C1 segment of cervical spinal cord (tissue), 14 donors: ENCODE data around the gene SSBP3.

Experiments used
- DNase-seq, 14 donors: peaks; one replicate each; lab custom pipeline; 2025; lab: John Stamatoyannopoulos, UW

The SSBP3 gene

DNA sequence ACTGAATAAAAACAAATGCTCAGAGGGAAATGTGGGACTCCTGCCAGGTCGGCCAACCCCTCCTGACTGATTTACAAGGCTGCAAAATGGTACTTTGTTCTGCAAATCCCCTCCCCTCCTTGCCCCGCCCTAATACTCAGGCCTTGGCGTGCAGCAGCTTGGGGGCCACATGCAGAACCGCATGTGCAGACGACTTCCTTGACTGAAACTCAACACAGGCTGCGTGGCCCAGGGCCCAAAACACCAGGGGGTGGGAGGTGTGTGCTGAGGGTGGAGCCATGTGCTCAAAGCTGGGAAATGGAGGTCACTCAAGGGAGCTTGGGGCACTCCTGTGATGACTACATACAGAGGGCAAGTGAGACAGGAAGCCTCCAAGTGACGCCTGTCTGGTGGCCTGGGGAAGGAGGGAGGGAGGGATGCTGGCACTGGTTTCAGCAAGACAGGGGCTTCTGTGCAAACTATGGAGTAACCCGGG is 119.0 kb downstream of the SSBP3 start:
- peak in 10 of 14 donors; percentile 16 to 68 (median 25) for DNase-seq

DNA sequence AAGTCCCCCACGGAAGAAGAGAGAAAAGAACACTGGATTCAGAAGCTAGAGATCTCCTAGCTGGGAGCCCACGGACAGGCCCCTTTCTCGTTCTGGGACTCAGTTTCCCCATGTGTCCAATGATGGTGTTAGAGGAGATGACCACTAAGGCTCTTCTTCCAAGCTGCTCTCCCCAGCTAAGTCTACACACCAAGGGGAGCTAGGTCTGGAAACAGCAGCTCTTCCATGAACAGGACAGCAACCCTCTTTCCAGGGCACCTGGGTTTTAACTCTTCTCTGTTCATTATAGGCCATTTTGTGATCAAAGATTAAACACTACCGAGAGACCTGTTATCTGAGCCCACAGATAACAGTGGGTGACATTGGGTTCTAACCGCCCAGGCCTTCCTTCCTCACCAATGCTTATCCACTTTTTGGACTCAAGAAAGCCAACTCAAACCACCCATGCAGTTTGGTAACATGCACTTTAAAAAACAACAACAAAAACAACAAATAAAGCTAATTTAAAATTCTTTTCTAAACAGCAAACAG is 120.3 kb downstream of the SSBP3 start:
- DNase-seq: no peak

DNA sequence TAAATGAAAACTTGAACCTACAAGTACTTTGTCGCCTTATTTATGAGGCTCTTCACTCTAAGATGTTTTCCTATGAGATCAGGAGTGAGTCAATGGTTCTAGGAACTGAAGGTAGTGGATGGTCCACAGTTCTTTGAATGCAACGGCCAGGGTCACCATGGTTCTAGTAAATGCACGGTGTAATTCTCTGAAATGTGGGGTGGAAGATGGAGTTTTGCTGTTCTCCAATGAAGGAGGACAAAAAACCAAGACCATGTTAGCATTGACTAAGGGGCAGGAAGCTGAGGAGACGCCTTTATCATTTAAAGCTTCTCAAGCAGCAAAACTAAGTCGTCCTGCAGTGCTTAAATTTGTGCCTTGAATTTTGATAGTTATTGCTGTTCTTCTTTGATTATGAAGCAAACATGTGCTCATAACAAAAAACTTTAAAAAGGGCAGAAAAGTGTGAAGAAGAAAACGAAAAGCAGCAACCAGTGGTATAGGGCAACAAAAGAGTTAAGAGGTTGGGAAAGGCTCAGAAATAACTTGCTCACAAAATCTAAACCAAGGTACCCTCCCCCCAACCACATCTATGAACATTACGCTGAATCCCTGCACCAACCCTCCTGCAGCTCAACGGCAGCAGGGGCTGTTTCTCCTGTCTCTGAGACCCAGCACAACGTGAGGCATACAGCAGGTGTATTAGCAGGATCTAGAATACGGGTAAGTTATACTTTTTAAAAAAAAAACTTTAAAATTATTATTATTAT is 121.2 kb downstream of the SSBP3 start:
- no peak for DNase-seq

DNA sequence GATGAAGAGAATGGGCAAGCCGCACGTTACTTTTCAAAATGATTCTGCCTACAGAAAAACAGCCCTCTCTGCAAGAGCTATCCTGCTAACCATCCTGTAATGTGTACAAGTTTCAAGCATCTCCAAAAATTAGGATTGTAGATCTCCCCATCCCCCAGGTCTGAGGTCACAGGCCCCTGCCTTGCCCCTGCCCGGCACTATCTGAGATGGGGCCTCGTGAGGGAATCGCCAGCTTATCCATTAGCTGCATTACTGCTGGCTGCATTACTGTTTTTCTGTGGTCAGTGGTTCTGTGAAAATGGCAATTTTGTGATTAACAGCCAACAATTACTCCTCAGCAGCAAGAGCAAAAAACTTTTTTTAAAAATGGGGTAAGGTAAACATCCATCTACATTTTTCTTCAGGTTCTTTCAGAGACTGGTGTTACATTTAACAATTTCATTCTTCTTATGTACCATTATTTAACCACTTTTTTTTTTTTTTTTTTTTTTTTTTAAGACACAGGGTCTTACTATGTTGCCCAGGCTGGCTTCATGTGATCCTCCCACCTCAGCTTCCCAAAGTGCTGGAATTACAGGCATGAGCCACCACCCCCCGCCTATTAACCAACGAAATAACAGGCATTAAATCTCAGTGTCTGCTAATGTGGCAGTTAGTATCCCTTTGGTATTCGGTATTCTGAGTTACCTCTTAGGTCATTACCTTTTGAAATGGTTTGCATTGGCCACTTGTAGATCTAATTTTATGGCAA is 122.4 kb downstream of the SSBP3 start:
- no peak for DNase-seq

DNA sequence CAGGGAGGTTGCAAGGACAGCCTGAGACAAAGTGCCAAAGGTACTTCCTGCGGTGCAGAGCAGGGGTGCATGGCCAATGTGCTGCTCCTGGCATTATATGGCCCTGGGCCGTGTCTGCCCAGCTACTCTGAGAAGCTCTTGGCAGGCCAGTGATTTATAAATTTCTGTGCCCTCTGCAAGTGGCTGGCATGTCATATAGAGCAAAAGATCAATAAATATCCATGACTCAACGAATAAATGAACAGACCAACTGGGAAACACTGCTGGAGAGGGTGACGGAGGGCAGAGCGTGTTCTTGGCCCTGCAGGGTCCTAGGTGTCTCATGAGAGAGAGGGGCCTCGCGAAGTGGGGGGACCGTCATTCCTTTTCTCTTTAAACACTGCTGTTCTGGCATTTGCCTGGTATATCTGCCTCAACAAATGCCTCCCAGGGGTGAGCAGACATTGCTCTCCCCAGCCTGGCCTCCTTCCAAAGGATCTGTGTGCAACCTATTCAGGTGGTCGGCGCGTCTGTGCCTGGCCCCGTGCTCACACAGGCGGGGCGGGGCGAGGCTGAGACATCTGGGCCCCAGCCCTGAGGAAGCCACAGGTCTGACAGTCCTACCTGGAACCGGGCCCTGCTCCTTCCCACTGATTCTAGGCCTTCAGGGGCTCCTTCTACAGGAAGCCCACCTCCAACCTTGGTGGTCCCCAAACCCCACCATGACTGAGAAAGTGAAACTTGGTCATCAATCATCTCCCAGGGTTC is 123.9 kb downstream of the SSBP3 start:
- DNase-seq: no peak

DNA sequence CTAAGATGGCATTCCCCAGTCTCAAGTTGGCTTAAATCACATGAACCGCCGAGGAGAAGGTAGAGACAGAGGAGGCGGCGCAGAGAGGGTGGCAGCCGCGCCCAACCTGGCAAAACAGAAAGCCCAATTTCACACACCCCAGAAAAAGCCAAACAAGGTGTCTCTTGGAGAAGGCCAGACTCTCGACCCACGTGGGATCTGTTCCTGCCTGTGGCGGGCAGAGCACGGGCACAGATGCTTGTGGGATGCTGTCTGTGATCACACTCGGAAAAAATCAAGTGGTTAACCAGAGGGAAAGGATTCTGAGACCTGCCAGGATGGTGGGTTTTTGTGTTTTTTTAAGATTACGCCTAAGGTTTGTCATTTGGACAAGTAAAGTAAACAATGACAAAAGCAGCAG is 125.5 kb downstream of the SSBP3 start:
- no peak for DNase-seq

DNA sequence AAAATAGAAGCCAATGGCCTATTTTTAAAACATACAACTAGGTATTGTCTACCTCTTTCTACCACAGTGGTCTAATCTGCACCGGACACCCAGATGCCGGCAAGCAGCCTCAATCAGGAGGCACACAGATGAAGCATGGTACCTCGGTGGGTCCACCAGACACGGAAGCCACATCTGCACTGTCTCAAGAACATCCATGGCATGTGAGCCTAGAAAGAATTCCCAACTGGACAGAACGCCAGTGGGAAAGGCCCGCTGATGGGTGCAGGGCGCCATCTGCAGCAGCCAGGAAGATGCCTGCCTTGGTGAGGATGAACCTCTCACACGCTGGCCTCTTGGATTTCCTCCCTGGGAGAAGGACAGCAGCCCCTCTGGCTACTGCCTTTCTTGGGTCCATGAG is 126.7 kb downstream of the SSBP3 start:
- DNase-seq: no peak

DNA sequence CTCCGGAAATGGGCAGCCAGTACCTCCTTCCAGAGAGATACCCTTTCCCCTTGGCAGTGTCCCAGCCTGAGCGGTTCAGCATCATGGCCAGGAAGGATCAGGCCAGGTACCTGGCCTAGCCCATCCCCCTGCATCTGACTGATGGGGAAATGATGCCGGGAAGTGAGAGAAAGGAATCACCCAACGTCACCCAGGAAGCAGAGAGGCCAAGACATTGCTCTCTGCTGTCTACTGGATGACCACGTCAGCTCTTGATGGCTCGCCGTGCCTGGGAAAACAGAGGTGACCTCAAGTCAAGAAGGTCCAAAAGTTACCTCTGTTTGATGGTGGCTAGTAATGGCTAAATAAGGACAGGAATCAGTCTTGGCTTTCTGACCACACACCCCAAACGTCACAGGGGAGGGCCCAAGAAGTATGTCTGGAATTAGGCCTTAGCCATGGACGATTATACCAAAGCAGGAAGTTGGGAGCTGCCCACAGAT is 127.2 kb downstream of the SSBP3 start:
- DNase-seq: no peak

DNA sequence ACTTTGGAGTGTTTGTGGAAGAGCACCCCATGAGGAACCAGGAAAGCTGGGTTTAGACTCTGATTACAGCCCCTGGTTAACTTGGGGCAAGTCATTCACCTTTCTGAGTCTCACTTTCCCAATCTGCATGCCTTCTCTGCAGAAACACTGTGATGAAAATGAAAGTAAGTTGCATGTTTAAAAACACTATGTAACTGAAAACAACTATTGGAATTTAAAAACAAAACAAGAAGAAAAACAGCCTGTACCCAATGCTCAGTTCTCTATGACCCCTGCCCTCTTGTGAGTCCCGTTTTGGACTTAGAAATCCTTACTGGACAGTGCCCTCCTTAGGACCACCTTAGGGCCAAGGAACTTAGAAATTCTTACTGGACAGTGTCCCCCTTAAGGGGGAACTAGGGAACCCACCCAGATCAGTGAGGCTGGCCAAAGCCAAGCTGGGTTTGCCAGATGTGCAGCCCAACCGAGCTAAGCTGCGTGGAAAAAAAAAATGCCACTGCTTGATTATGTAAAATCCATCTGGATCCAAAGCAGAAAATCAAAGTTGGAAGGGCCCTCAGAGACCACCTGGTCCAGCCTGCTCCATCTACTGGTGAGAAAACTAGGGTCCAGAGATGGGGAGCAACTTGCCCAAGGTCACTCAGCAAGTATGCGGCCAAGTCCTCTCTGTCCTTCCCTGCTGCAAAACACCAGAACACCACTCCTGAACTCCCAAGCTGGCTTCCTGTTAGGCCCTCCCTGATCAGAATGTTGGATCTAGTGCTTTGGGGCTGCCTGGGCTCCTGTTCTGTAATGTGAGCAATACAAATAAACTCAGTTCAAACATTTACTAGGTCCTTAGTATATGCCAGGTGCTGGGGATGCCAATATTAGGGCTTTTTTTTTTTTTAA is 128.5 kb downstream of the SSBP3 start:
- DNase-seq: no peak

DNA sequence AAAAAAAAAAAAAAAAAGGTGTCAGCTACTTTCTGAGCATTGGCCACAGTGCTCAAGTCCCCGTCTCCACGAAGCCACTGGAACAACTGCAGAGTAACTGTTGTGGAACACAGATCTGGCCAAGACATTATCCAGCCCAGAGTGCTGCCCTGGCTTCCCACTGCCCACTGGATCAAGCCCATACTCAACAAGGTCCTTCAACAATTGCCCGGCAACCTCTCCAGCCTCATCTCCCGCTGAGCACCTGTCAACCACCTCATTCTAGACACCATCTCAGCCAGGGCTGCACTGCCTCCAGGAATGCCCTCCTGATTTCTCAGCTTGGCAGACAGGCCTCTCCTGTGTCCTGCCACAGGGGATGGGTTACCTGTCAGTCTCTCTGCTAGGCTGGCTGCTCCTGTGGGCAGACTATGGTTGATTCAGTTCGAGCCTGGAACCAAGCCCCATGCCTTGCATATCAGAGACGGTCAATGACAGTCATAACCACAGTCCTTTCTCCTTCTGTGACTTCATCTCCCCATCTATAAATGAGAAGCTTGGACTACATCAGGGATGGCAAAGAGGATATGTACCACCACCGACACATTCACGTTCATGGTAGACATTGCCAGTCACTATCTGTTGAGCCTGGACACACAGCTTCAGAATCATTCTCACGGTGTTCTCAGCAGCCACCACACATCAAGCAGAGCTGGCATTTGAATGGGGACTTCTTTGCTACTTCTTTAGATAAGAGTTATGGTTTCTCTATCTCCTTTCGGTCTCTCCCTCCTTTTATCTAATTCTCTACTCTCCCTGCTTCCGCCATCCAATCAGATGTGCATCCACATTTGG is 129.4 kb downstream of the SSBP3 start:
- no peak for DNase-seq

DNA sequence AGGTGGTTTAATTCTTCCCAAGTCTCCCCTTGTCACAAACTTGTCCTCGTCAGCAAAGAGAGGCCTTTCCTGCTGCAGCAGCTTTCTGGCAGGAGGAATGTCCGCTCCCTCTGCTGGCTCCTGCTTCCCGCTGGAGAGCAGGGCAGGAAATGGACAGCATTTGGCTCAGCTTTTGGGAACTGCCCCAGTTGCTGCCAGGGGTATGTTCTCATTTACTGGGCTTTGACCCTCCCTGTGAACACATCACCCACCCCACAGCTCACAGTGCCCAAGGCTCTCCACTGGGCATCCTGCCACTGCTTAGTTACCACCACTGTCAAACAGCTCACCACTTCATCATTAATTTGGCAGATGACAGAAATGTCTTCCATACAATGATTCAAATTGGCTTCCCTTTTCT is 130.8 kb downstream of the SSBP3 start:
- DNase-seq: peak in 11 of 14 donors; percentile 18 to 80 (median 39)

DNA sequence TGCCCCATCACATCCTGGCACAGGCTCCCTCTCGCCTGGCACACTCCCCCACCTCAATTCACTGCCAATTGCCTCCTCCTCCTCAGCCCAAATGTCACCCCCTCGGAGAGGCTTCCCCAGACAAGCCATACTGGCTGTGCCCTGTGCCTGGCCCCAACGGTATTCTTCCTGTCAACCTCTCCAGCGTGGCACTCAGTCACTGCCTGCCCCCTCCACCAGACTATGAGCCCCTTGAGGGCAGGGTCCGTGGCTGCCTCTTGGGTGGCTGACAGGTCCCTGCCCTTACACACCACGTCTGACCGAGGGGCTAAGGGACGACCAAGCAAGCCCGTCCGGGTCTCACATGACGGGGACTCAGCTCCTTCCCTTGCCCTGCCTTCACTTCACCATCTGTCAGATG is 131.3 kb downstream of the SSBP3 start:
- no peak for DNase-seq

DNA sequence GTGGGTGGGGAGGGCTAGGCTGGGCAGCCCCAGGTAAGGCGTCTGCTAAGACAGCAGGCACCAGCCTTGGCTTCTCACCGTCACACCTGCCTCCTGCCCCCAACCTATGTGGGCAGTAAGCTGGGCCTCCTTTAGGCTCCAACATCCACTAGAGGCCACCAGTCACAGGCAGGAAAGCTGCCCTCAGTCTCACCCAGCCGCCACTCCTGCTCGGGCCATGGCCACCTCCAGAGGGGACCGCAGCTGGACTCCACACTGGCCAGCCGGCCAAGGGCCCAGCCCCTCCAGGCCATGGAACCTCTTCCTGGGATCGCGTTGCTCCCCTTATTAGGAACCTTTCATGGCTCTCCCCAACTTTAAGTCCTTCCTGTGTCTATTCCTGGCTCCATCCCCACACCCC is 131.7 kb downstream of the SSBP3 start:
- peak in 6 of 14 donors; percentile 14 to 40 (median 22) for DNase-seq

DNA sequence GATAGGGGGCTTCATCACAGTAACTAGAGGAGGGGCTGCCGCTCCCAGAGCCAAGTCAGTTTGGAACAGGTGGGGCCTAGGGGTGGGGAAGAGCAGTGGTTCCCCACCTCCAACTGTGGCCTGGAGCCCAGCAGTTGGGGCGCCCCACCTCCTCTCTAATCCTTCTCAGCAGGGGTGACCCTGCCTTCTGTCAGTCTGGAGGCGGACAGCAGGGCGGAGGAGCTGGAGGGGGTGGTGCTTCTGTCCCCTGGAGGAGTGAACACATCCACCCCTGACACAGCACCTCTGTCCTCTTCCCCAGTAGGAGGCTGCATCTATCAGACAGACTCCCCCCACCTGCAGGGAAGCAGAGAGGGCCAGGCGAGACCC is 132.4 kb downstream of the SSBP3 start:
- peak in 5 of 14 donors; percentile 45 to 77 (median 64) for DNase-seq

DNA sequence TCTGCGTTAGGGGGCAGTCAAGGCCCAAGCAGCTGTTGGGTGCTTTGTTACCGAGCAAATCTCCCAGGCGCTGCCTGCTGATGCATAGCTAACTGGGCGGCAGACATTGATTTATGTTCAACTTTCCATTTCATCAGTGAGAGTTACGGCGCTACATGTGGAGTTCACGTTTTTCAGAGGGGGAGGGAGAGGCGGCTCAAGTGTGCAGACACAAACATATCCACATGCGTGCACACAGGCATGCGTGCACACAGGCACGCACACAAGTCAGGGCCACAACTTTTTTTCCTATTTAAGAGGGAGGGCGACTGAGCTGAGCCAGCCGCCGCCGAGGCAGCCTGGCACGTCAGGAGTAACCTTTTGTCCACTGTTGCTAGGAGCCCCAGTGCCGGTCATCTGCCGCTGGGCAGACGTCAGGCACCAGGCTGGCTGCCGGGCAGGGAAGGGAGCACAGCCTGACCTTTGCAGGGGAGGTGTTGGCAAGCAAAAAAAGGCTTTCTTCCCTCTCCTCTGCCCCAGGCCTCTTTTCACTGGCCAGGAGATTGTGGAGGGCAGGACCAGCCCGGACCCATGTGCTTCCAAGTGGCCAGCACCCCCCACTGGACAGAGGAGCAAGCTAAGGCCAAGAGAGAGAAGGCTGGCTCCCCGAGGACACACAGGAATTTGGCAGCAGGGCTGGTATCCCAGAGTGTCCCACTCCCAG is 133.0 kb downstream of the SSBP3 start:
- peak in 13 of 14 donors; percentile 54 to 91 (median 77) for DNase-seq

DNA sequence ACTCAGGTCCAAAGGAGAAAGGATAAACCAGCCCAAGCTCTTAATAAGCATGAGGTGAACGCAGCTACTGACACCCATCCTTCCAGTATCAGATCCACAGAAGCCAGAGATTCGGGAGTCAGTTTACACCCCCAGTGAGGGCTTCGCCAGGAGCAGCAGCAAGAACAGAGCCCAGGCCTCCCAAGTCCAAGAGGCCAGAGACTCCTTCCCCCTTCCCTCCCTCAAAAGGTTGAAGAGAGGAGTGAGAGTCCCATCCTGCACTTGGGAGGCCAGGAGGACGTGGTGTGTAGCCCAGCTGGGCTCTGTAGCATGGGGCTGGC is 133.5 kb downstream of the SSBP3 start:
- DNase-seq: no peak

DNA sequence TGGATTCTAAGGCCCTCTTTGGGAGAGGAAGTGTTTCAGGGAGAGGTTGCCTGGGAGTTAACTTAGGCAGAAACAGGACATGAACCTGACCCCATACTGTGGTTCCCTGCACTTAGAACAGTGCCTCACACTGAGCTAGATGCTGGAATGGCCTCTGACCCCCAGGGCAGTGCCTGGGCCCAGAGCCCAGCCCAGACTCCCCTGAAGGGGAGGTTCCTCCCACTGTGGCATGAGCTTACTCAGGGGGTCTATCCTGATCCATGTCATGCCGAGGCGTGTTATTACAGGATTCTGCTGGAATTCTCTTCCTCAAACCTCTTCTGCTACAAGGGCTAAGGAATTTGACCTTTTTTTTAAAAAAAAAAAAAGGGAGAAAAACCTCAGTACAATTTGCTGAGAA is 134.1 kb downstream of the SSBP3 start:
- no peak for DNase-seq

DNA sequence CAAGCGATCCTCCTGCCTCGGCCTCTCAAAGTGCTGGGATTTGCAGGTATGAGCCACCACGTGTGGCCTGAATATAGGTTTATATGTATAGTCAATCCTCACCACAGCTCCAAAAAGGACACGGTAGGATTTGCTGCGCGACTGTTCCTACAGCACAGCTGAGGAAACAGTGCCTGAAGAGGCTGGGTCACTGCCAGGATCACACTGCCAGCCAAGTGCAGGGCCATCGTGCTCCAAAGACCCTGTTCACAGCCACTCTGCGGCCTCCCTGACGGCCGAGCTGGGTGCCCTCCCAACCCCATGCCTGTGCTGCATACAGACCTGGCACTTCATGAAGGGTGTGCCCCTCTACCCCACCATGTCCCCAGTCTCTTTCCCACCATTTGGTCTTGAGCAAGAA is 134.9 kb downstream of the SSBP3 start:
- peak in 1 of 14 donors; percentile 22 for DNase-seq

DNA sequence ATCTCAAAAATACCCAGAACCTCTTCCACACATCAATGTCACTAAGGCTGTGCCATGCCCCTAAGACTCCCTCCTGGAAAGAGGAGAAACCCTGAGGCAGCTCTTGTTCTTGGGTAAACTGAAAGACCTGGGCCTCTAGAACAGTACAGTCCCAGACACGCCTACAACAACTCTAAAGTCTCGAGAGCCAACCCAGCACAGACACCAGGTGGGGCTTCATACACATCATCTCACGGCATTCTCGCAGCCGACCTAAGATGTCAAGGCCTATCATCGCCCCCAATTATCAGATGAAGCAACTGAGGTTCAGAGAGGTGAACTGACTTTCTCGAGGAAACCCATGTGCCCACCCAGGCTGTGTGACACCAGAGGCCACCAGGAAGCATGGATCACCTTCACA is 135.7 kb downstream of the SSBP3 start:
- no peak for DNase-seq
